Neural crest cell (in vitro differentiated cells): ENCODE data around the gene LSM12. TPM values are rescaled to one million over a fixed set of nuclear protein-coding genes. Genes with fewer than 3 reads are reported as not detected.

ENCODE experiments used
- DNase-seq: peaks from one replicate; pipeline ENCODE4 v3.0.0; 2021; ENCODE audit warnings: low read depth, mixed read lengths, low spot score
- H3K27ac Mint-ChIP-seq: one replicate; pipeline ENCODE4 v1.8.0; 2021; ENCODE audit warnings: mild to moderate bottlenecking, mixed read lengths; ENCODE audit not compliant: unreplicated experiment
- H3K27me3 Mint-ChIP-seq: 2 replicates; pipeline ENCODE4 v1.8.0; 2021; ENCODE audit warnings: low read depth, mild to moderate bottlenecking, mixed read lengths
- H3K36me3 Mint-ChIP-seq: 2 replicates; pipeline ENCODE4 v1.8.0; 2021; ENCODE audit warnings: low read depth, mild to moderate bottlenecking, mixed read lengths
- H3K4me1 Mint-ChIP-seq: 2 replicates; pipeline ENCODE4 v1.8.0; 2021; ENCODE audit warnings: mixed read lengths
- H3K4me3 Mint-ChIP-seq: one replicate; pipeline ENCODE4 v1.8.0; 2021; ENCODE audit warnings: mild to moderate bottlenecking, mixed read lengths
- H3K9me3 Mint-ChIP-seq: 2 replicates; pipeline ENCODE4 v1.8.0; 2021; ENCODE audit warnings: mixed read lengths
- CTCF ChIP-seq: fragments of 200-600 bp; sonication (generic); conservative IDR thresholded peaks from 2 replicates; pipeline ENCODE4 v1.5.0; 2021; ENCODE audit warnings: antibody characterized with exemption, mild to moderate bottlenecking
- total RNA-seq: library from RNA; stranded (reverse); gene quantifications from 2 replicates; pipeline ENCODE4 v1.2.1, GENCODE V29; 2021

LSM12 gene
- total RNA-seq, 1 donor from 2014 or later: 60.9 TPM

DNA sequence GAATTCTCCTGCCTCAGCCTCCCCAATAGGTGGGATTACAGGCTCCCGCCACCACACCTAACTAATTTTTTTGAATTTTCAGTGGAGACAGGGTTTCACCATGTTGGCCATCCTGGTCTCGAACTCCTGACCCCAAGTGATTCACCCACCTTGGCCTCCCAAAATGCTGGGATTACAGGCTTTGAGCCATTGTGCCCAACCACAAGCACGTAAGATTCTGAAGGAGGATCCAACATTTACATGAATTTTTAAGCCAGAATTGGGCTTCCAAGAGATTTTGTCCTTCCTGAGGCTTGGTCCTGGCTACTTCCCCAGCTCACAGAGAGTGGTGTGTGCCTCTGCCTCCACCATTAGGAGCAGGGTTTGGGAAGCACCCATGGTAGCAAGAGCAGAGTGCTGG is 15.2 kb upstream of the LSM12 start:
- no peak for DNase-seq
- peak overlapping the region; percentile 50 for H3K27ac Mint-ChIP-seq
- H3K27me3 Mint-ChIP-seq: no peaks in the 10 kb centered on the region
- peaks cover 15% of the 10 kb centered on the region for H3K36me3 Mint-ChIP-seq
- H3K9me3 Mint-ChIP-seq: no peaks in the 10 kb centered on the region
- peaks cover 42% of the 10 kb centered on the region for H3K4me1 Mint-ChIP-seq
- no peak overlapping the region for H3K4me3 Mint-ChIP-seq
- no peak for TF ChIP-seq CTCF

GRCh38 chr17:44079877-44080821 is 13.7 kb upstream of the LSM12 start:
- TF ChIP-seq CTCF: no peak
- H3K27me3 Mint-ChIP-seq: no peaks in the 10 kb centered on the region
- H3K36me3 Mint-ChIP-seq: peaks cover 15% of the 10 kb centered on the region
- peak overlapping the region; percentile 28 for H3K4me3 Mint-ChIP-seq
- peak overlapping the region; percentile 35 for H3K27ac Mint-ChIP-seq
- no peak for DNase-seq
- H3K4me1 Mint-ChIP-seq: peaks cover 37% of the 10 kb centered on the region
- no peaks in the 10 kb centered on the region for H3K9me3 Mint-ChIP-seq

- no peak for DNase-seq
- Mint-ChIP-seq H3K27ac (no peak overlapping the region), H3K9me3 (no peaks in the 10 kb centered on the region), H3K4me1 (peaks cover 27% of the 10 kb centered on the region), H3K36me3 (peaks cover 15% of the 10 kb centered on the region), H3K4me3 (no peak overlapping the region), H3K27me3 (no peaks in the 10 kb centered on the region)
- TF ChIP-seq CTCF: no peak
Observed at GRCh38 chr17:44078412-44078811, 11.9 kb upstream of the LSM12 start.

DNA sequence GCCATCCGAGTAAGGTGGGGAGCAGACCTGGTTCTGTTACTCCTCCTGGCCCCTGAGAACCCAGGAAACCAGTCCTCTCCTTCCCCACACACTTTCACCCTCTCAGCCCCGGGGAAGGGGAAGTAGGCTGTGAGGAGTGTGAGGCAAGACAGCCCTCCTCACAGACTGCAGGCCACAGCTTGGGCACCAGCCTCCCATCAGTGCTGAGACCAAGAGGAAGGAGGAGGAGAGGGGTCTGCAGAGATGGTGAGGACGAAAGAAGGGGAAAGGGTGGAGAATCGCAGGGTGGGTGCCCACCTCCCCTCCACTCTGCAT is 11.1 kb upstream of the LSM12 start:
- no peaks in the 10 kb centered on the region for H3K27me3 Mint-ChIP-seq
- no peak overlapping the region for H3K27ac Mint-ChIP-seq
- H3K4me3 Mint-ChIP-seq: no peak overlapping the region
- H3K9me3 Mint-ChIP-seq: no peaks in the 10 kb centered on the region
- H3K36me3 Mint-ChIP-seq: peaks cover 14% of the 10 kb centered on the region
- H3K4me1 Mint-ChIP-seq: peaks cover 27% of the 10 kb centered on the region
- DNase-seq: no peak
- TF ChIP-seq CTCF: no peak

- no peak for TF ChIP-seq CTCF
- Mint-ChIP-seq H3K9me3 (no peaks in the 10 kb centered on the region), H3K27me3 (no peaks in the 10 kb centered on the region), H3K36me3 (peaks cover 13% of the 10 kb centered on the region), H3K27ac (no peak overlapping the region), H3K4me1 (peaks cover 24% of the 10 kb centered on the region), H3K4me3 (peak overlapping the region; percentile 2)
- DNase-seq: no peak
Observed at GRCh38 chr17:44076716-44077594, 10.5 kb upstream of the LSM12 start.
